Measurements from ENCODE around the gene LY86.

DNA sequence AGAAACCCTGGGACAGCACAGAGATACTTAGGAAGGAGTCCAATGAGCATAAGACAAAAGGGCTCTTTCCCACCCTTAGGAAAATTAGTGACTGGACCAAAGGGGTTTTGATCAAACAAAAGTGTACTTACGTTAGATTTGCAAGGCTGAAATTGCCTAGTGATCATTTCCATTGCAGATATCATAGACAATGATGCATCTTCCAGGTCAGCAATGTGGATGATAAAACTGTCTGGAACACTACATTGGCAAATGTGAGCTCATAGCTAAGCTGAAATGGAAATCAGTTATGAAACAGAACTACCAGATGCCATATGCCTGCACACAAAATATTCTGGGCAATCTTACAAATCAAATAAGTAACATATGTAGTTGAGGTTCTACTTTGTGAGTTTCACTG, 34.0 kb downstream of the LY86 start:
- TF ChIP-seq, protein P1, sequence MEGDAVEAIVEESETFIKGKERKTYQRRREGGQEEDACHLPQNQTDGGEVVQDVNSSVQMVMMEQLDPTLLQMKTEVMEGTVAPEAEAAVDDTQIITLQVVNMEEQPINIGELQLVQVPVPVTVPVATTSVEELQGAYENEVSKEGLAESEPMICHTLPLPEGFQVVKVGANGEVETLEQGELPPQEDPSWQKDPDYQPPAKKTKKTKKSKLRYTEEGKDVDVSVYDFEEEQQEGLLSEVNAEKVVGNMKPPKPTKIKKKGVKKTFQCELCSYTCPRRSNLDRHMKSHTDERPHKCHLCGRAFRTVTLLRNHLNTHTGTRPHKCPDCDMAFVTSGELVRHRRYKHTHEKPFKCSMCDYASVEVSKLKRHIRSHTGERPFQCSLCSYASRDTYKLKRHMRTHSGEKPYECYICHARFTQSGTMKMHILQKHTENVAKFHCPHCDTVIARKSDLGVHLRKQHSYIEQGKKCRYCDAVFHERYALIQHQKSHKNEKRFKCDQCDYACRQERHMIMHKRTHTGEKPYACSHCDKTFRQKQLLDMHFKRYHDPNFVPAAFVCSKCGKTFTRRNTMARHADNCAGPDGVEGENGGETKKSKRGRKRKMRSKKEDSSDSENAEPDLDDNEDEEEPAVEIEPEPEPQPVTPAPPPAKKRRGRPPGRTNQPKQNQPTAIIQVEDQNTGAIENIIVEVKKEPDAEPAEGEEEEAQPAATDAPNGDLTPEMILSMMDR (IDR thresholded peaks at IDR 0.05): no peak
- TF ChIP-seq, protein P2, sequence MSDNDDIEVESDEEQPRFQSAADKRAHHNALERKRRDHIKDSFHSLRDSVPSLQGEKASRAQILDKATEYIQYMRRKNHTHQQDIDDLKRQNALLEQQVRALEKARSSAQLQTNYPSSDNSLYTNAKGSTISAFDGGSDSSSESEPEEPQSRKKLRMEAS (IDR thresholded peaks at IDR 0.05; ENCODE audit: low read depth): no peak
